Tibial nerve (tissue), 4 donors: ENCODE measurements around the gene SNAPIN.

Experiments used
- CTCF ChIP-seq, 5 experiments: fragments of 200-600 bp in 3 of 5; fragments of 450-650 bp in 2 of 5; sonication (generic) in 3 of 5; IDR thresholded peaks; one replicate each; pipeline ENCODE4 v1.5.1; 2016 to 2019; ENCODE audit warnings: antibody characterized with exemption in 5 of 5, mild to moderate bottlenecking in 3 of 5, moderate library complexity in 2 of 5
- EP300 ChIP-seq, 2 donors: sonication (generic); formaldehyde crosslinking; IDR thresholded peaks; one replicate each; pipeline ENCODE4 v1.6.1; 2017; ENCODE audit warnings: antibody characterized with exemption in 2 of 2, mild to moderate bottlenecking in 1 of 2

DNA sequence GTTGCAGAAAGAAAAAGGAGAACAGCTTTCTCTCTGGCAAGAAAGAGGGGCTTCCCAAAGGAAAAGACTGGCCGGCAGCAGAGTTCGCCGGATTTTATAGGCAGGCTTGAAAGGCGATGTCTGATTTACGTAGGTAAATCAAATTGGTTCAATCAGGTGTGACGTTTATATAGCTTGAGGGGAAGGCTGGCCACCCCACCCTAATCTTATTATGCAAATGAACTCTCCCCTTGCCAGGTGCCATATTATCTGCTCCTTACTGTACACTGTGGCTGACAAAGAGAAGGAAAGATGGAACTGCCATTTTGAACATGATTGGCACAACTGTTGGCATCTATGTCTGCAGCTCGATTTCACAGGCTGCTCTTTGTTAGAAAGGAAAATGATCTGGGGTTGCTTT, 52.5 kb downstream of the SNAPIN start:
- TF ChIP-seq EP300 (IDR thresholded peaks at IDR 0.05) (no peak), CTCF (IDR thresholded peaks at IDR 0.05) (no peak)
